ENCODE results near the gene GPC5. TPM values are rescaled to one million over a fixed set of nuclear protein-coding genes. Genes with fewer than 3 reads are reported as not detected.
A peak's percentile ranks its signal among the peaks of the same experiment; 100 is the strongest.

Gene GPC5
- total and polyA plus RNA-seq, 2 of the 13 experiments (the other 11 are each of a cell fraction or from before 2014, with no cell fraction given), result 0.02 to 0.07 TPM

DNA sequence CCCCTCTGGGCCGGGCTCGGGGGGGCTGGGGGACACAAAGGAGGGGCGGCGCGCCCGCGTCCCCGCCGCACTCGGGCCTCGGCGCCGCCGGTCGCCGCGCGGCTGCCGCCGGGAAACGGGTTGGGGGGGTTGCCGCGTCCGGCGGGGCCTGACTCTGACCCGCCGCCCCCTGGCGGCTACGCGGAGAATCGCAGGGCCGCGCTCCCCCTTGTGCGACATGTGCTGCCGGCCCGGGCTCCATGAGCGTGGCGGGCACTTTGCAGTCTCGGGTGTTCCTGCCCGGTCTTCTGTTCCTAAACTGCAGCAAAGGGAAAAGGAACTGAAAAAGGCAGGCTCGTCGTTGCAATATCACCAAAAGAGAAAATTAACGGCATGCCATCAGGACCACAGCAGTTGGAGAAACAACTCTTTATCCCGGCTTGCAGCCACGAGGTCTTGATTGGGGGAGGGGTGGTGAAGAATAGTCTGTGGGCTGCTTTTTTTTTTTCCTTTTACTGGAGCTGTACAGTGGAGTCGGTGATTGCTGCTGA is 49.5 kb upstream of the GPC5 start (continued):
- TF ChIP-seq TGIF2 (CRISPR knock-in tag; IDR thresholded peaks at IDR 0.05) (peak; percentile 75; the same call in 1 of the 2 replicates), MATR3 (CRISPR knock-in tag; IDR thresholded peaks at IDR 0.05) (no peak), ZNF629 (CRISPR knock-in tag; conservative IDR thresholded peaks at IDR 0.05) (no peak), SSRP1 (CRISPR knock-in tag; IDR thresholded peaks at IDR 0.05) (no peak), ZNF10 (CRISPR knock-in tag; IDR thresholded peaks at IDR 0.05; ENCODE audit: borderline replicate concordance, low read depth) (no peak), MIXL1 (CRISPR knock-in tag; IDR thresholded peaks at IDR 0.05) (no peak), ZNF496 (CRISPR knock-in tag; IDR thresholded peaks at IDR 0.05; ENCODE audit: insufficient replicate concordance) (no peak), TMF1 (CRISPR knock-in tag; IDR thresholded peaks at IDR 0.05; ENCODE audit: low read depth) (no peak), ZFP90 (CRISPR knock-in tag; IDR thresholded peaks at IDR 0.05; ENCODE audit: borderline replicate concordance) (no peak), SP140L (CRISPR knock-in tag; IDR thresholded peaks at IDR 0.05; ENCODE audit: borderline replicate concordance) (no peak; the same call in 1 of the 2 replicates), ZNF879 (CRISPR knock-in tag; IDR thresholded peaks at IDR 0.05) (no peak), MXI1 (IDR thresholded peaks at IDR 0.05; ENCODE audit: borderline replicate concordance, low read depth, low read length) (peak; percentile 86; the same call in 2 of the 3 replicates), ZMYM4 (CRISPR knock-in tag; IDR thresholded peaks at IDR 0.05) (peak; percentile 19), SAP130 (CRISPR knock-in tag; IDR thresholded peaks at IDR 0.05; ENCODE audit: low read depth) (peak; percentile 91), ZNF773 (CRISPR knock-in tag; IDR thresholded peaks at IDR 0.05; ENCODE audit: borderline replicate concordance) (no peak), RBFOX2 (IDR thresholded peaks at IDR 0.05; ENCODE audit: low read depth, low read length) (peak; percentile 34; the same call in 1 of the 2 replicates), MTF2 (CRISPR knock-in tag; IDR thresholded peaks at IDR 0.05; ENCODE audit: borderline replicate concordance) (no peak), ZNF766 (CRISPR knock-in tag; IDR thresholded peaks at IDR 0.05; ENCODE audit: borderline replicate concordance) (no peak), NPAS2 (CRISPR knock-in tag; IDR thresholded peaks at IDR 0.05; ENCODE audit: borderline replicate concordance) (no peak), SNAPC2 (CRISPR knock-in tag; IDR thresholded peaks at IDR 0.05) (no peak), TFE3 (CRISPR knock-in tag; IDR thresholded peaks at IDR 0.05) (0 out of 2 replicates have a peak, but pooled peaks have one; percentile 43), NFYC (CRISPR knock-in tag; IDR thresholded peaks at IDR 0.05) (no peak), REL (CRISPR knock-in tag; conservative IDR thresholded peaks at IDR 0.05) (0 out of 2 replicates have a peak, but pooled peaks have one; percentile 8), JARID2 (CRISPR knock-in tag; IDR thresholded peaks at IDR 0.05; ENCODE audit: insufficient replicate concordance) (no peak), ZNF232 (CRISPR knock-in tag; IDR thresholded peaks at IDR 0.05; ENCODE audit: borderline replicate concordance) (peak; percentile 68; the same call in 1 of the 2 replicates), PHF5A (CRISPR knock-in tag; IDR thresholded peaks at IDR 0.05; ENCODE audit: low read depth, unreplicated experiment) (no peak)
- TF ChIP-seq, protein P1, sequence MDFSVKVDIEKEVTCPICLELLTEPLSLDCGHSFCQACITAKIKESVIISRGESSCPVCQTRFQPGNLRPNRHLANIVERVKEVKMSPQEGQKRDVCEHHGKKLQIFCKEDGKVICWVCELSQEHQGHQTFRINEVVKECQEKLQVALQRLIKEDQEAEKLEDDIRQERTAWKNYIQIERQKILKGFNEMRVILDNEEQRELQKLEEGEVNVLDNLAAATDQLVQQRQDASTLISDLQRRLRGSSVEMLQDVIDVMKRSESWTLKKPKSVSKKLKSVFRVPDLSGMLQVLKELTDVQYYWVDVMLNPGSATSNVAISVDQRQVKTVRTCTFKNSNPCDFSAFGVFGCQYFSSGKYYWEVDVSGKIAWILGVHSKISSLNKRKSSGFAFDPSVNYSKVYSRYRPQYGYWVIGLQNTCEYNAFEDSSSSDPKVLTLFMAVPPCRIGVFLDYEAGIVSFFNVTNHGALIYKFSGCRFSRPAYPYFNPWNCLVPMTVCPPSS (IDR thresholded peaks at IDR 0.05), result no peak
- TF ChIP-seq, protein P2, sequence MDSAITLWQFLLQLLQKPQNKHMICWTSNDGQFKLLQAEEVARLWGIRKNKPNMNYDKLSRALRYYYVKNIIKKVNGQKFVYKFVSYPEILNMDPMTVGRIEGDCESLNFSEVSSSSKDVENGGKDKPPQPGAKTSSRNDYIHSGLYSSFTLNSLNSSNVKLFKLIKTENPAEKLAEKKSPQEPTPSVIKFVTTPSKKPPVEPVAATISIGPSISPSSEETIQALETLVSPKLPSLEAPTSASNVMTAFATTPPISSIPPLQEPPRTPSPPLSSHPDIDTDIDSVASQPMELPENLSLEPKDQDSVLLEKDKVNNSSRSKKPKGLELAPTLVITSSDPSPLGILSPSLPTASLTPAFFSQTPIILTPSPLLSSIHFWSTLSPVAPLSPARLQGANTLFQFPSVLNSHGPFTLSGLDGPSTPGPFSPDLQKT (CRISPR knock-in tag; IDR thresholded peaks at IDR 0.05; ENCODE audit: borderline replicate concordance), result no peak

All from HepG2 (cell line).